H9 (cell line): ENCODE measurements around the gene RPP14. TPM values are rescaled to one million over a fixed set of nuclear protein-coding genes. Genes with fewer than 3 reads are reported as not detected.

Experiments
- DNase-seq: peaks from one replicate; pipeline ENCODE4 v3.0.0-alpha.2; 2017
- H2AFZ ChIP-seq: one replicate; pipeline ENCODE4 v1.6.1; 2013; ENCODE audit warnings: mild to moderate bottlenecking, low read length, control low read depth, moderate library complexity
- H2AK5ac ChIP-seq: 2 replicates; pipeline ENCODE4 v1.6.1; 2013; ENCODE audit warnings: low read length, control low read depth, mixed read lengths; ENCODE audit not compliant: insufficient read length
- H2BK120ac ChIP-seq: one replicate; pipeline ENCODE4 v1.6.1; 2013; ENCODE audit warnings: low read depth, mild to moderate bottlenecking, low read length, control low read depth, inconsistent platforms; ENCODE audit not compliant: poor library complexity, severe bottlenecking
- H2BK12ac ChIP-seq: 2 replicates; pipeline ENCODE4 v1.6.1; 2013; ENCODE audit warnings: low read length, control low read depth, mixed read lengths, low read depth; ENCODE audit not compliant: insufficient read length
- H2BK15ac ChIP-seq: 2 replicates; pipeline ENCODE4 v1.6.1; 2013; ENCODE audit warnings: low read depth, low read length, control low read depth
- H2BK20ac ChIP-seq: one replicate; pipeline ENCODE4 v1.6.1; 2013; ENCODE audit warnings: low read depth, mild to moderate bottlenecking, low read length, control low read depth, inconsistent platforms; ENCODE audit not compliant: poor library complexity, severe bottlenecking
- H2BK5ac ChIP-seq: 2 replicates; pipeline ENCODE4 v1.6.1; 2013; ENCODE audit warnings: low read length, control low read depth, mixed read lengths; ENCODE audit not compliant: insufficient read length
- H3K14ac ChIP-seq: 2 replicates; pipeline ENCODE4 v1.6.1; 2013; ENCODE audit warnings: low read length, control low read depth; ENCODE audit not compliant: insufficient read depth
- H3K18ac ChIP-seq: 2 replicates; pipeline ENCODE4 v1.6.1; 2013; ENCODE audit warnings: low read depth, mild to moderate bottlenecking, mixed read lengths, low read length, control low read depth; ENCODE audit not compliant: insufficient read length
- H3K23ac ChIP-seq: 2 replicates; pipeline ENCODE4 v1.6.1; 2013; ENCODE audit warnings: low read length, control low read depth, mixed read lengths, low read depth; ENCODE audit not compliant: insufficient read length
- H3K23me2 ChIP-seq: 2 replicates; pipeline ENCODE4 v1.6.1; 2013; ENCODE audit warnings: low read depth, mild to moderate bottlenecking, mixed read lengths, low read length, control low read depth; ENCODE audit not compliant: insufficient read length, poor library complexity, severe bottlenecking
- H3K27ac ChIP-seq: 2 replicates; pipeline ENCODE4 v1.5.1; 2013; ENCODE audit warnings: low read length, control low read depth, mixed read lengths, low read depth; ENCODE audit not compliant: insufficient read length
- H3K27me3 ChIP-seq: 2 replicates; pipeline ENCODE4 v1.6.1; 2013; ENCODE audit warnings: low read length, control low read depth, inconsistent platforms; ENCODE audit not compliant: insufficient read depth
- H3K4ac ChIP-seq: 2 replicates; pipeline ENCODE4 v1.6.1; 2013; ENCODE audit warnings: low read depth, mild to moderate bottlenecking, control low read depth, inconsistent platforms, low read length, moderate library complexity
- H3K4me1 ChIP-seq: 2 replicates; pipeline ENCODE4 v1.6.1; 2013; ENCODE audit warnings: low read length, control low read depth, inconsistent platforms; ENCODE audit not compliant: insufficient read depth
- H3K4me2 ChIP-seq: 2 replicates; pipeline ENCODE4 v1.6.1; 2013; ENCODE audit warnings: low read length, control low read depth, mixed read lengths; ENCODE audit not compliant: insufficient read length, insufficient read depth
- H3K56ac ChIP-seq: 2 replicates; pipeline ENCODE4 v1.6.1; 2013; ENCODE audit warnings: low read depth, mild to moderate bottlenecking, mixed read lengths, low read length, control low read depth; ENCODE audit not compliant: insufficient read length
- H3K79me1 ChIP-seq: 2 replicates; pipeline ENCODE4 v1.6.1; 2013; ENCODE audit warnings: low read depth, mild to moderate bottlenecking, moderate library complexity, low read length, control low read depth, inconsistent platforms; ENCODE audit not compliant: insufficient read depth, poor library complexity, severe bottlenecking
- H3K79me2 ChIP-seq: 2 replicates; pipeline ENCODE4 v1.6.1; 2013; ENCODE audit warnings: low read length, control low read depth, inconsistent platforms; ENCODE audit not compliant: insufficient read depth
- H3K9ac ChIP-seq: 2 replicates; pipeline ENCODE4 v1.6.1; 2013; ENCODE audit warnings: low read length, control low read depth, mixed read lengths; ENCODE audit not compliant: insufficient read length; ENCODE audit errors: extremely low read depth
- H3K9me3 ChIP-seq: one replicate; pipeline ENCODE4 v1.6.1; 2013; ENCODE audit warnings: low read depth, low read length, inconsistent platforms; ENCODE audit not compliant: control insufficient read depth
- H3T11ph ChIP-seq: one replicate; pipeline ENCODE4 v1.6.1; 2013; ENCODE audit warnings: mild to moderate bottlenecking, low read length, control low read depth, inconsistent platforms
- H4K20me1 ChIP-seq: one replicate; pipeline ENCODE4 v1.6.1; 2013; ENCODE audit not compliant: control insufficient read depth, insufficient read length, insufficient read depth
- H4K5ac ChIP-seq: 2 replicates; pipeline ENCODE4 v1.6.1; 2013; ENCODE audit warnings: low read depth, mild to moderate bottlenecking, mixed read lengths, low read length, control low read depth; ENCODE audit not compliant: insufficient read length
- H4K8ac ChIP-seq: replicated peaks from 2 replicates; pipeline ENCODE4 v1.6.1; 2013; ENCODE audit warnings: low read length, control low read depth, mixed read lengths, low read depth; ENCODE audit not compliant: insufficient read length
- H4K91ac ChIP-seq: 2 replicates; pipeline ENCODE4 v1.6.1; 2013; ENCODE audit warnings: low read depth, mild to moderate bottlenecking, moderate library complexity, mixed read lengths, low read length, control low read depth; ENCODE audit not compliant: insufficient read length
- H3K27ac Mint-ChIP-seq, 3 experiments: 2 replicates in 2 of 3; 3 replicates in 1 of 3; pipeline ENCODE4 v1.8.0; 2020 to 2021; ENCODE audit warnings: mixed read lengths in 3 of 3, mild to moderate bottlenecking in 1 of 3, moderate library complexity in 1 of 3
- H3K27me3 Mint-ChIP-seq: 2 replicates; pipeline ENCODE4 v1.8.0; 2021; ENCODE audit warnings: low read depth, mild to moderate bottlenecking, moderate library complexity, mixed read lengths
- H3K36me3 Mint-ChIP-seq, 3 experiments: 2 replicates in 2 of 3; 3 replicates in 1 of 3; pipeline ENCODE4 v1.8.0; 2020 to 2021; ENCODE audit warnings: low read depth in 3 of 3, mixed read lengths in 3 of 3; ENCODE audit not compliant: insufficient read depth in 1 of 3
- H3K4me1 Mint-ChIP-seq, 2 experiments: 2 replicates each; pipeline ENCODE4 v1.8.0; 2020; ENCODE audit warnings: mixed read lengths in 2 of 2
- H3K4me3 Mint-ChIP-seq, 2 experiments: 2 replicates in 1 of 2; 3 replicates in 1 of 2; pipeline ENCODE4 v1.8.0; 2020 to 2021; ENCODE audit warnings: mild to moderate bottlenecking in 2 of 2, mixed read lengths in 2 of 2, moderate library complexity in 1 of 2
- H3K9me3 Mint-ChIP-seq, 2 experiments: 2 replicates in 1 of 2; 3 replicates in 1 of 2; pipeline ENCODE4 v1.8.0; 2020; ENCODE audit warnings: mild to moderate bottlenecking in 2 of 2, mixed read lengths in 2 of 2, moderate library complexity in 1 of 2
- CTCF ChIP-seq: fragments of 200-600 bp; sonication (generic); conservative IDR thresholded peaks from 3 replicates; pipeline ENCODE4 v1.8.0; 2021; ENCODE audit warnings: antibody characterized with exemption, mild to moderate bottlenecking
- WGBS: extraction: QIAGEN DNeasy Blood & Tissue Kit; methylation state at CpG from one replicate; pipeline ENCODE4 v1.1.7; 2013; ENCODE audit warnings: missing lambda C conversion rate, low lambda C conversion rate, mixed read lengths; ENCODE audit not compliant: insufficient read length; ENCODE audit errors: extremely low coverage; 5-methylcytosine and 5-hydroxymethylcytosine counted together
- total RNA-seq: library from RNA; stranded (reverse); gene quantifications from 2 replicates; pipeline ENCODE4 v1.2.1, GENCODE V29; 2021

Gene RPP14
- total RNA-seq, 1 experiment from 2014 or later = 23.9 TPM

DNA sequence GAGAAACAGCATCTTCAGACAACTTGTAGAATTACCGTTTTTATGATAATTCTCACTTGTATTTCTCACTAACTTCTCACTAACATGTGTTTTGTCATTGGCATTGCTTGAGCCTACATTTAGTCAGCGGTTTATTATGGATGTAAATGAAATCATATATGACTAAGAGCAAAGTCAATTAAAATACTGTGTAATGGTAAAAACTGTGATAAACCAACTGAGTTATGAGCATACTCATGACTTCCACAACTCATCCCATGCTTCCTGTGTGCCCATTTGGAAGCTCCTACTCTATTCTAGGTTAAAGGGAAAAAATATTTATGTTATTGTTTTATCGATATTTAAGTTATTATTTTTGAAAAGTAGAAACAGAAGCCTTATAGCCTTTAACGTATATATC is 39.4 kb downstream of the RPP14 start:
- Histone ChIP-seq H4K20me1 (no peaks in the 10 kb centered on the region), H3K79me1 (no peaks in the 10 kb centered on the region), H3K23me2 (no peaks in the 10 kb centered on the region), H2AFZ (no peak overlapping the region), H2BK20ac (no peak overlapping the region), H2AK5ac (no peak overlapping the region), H2BK15ac (no peak overlapping the region), H4K91ac (no peak overlapping the region), H3K27me3 (no peaks in the 10 kb centered on the region), H3K4me2 (no peak overlapping the region), H3K14ac (no peak overlapping the region), H3K79me2 (no peaks in the 10 kb centered on the region), H3K9ac (no peak overlapping the region), H3K4ac (no peak overlapping the region), H2BK12ac (no peak overlapping the region), H2BK5ac (no peak overlapping the region), H2BK120ac (no peak overlapping the region), H3K27ac (no peak overlapping the region), H3K56ac (no peak overlapping the region), H3K9me3 (no peaks in the 10 kb centered on the region), H4K5ac (no peak overlapping the region), H4K8ac (no peak overlapping the region), H3K23ac (no peak overlapping the region), H3K18ac (no peak overlapping the region), H3T11ph (no peak overlapping the region), H3K4me1 (no peaks in the 10 kb centered on the region)
- Mint-ChIP-seq H3K4me1 (no peaks in the 10 kb centered on the region), H3K9me3 (no peaks in the 10 kb centered on the region), H3K36me3 (no peaks in the 10 kb centered on the region), H3K27ac (no peak overlapping the region), H3K27me3 (no peaks in the 10 kb centered on the region), H3K4me3 (no peak overlapping the region)
- no peak for DNase-seq
- TF ChIP-seq CTCF = no peak
- WGBS = no CpG with 5 or more reads among the region's 4 CpGs
